ENCODE data around the gene GLUD2.

GRCh38 chrX:121050781-121051180 lies 3.4 kb downstream of the GLUD2 start:
- no peak for TF ChIP-seq CTCF (IDR thresholded peaks at IDR 0.05)
- TF ChIP-seq POLR2A (IDR thresholded peaks at IDR 0.05): no peak
